Body of pancreas (tissue), 4 donors: ENCODE results near the gene MICU2. TPM values are rescaled to one million over a fixed set of nuclear protein-coding genes. Genes with fewer than 3 reads are reported as not detected.

Source experiments
- ATAC-seq: fragments of 150-250 bp; one replicate; pipeline ENCODE4 v1.9.1; 2016
- DNase-seq, 4 donors: peaks; one replicate each; pipeline ENCODE4 v3.0.0-alpha.2; 2019
- H3K27ac ChIP-seq, 4 donors: fragments of 200-600 bp; sonication (generic); 1 replicate in 3 of 4; 2 replicates in 1 of 4; pipeline versions ENCODE4 v1.5.1 to v1.6.1; 2016 to 2019; ENCODE audit warnings: mild to moderate bottlenecking in 1 of 4, mixed read lengths in 1 of 4, moderate library complexity in 1 of 4
- H3K27me3 ChIP-seq, 2 donors: fragments of 200-600 bp; sonication (generic); one replicate each; pipeline ENCODE4 v1.6.0; 2016; ENCODE audit warnings: mild to moderate bottlenecking in 1 of 2
- H3K36me3 ChIP-seq, 2 donors: fragments of 200-600 bp; sonication (generic); replicated peaks in 1 of 2; 2 replicates each; pipeline ENCODE4 v1.5.1; 2016; ENCODE audit warnings: low read depth in 2 of 2; ENCODE audit not compliant: insufficient read depth in 1 of 2
- H3K4me1 ChIP-seq: fragments of 200-600 bp; sonication (generic); one replicate; pipeline ENCODE4 v1.6.0; 2016
- H3K4me3 ChIP-seq, 2 donors: fragments of 200-600 bp; sonication (generic); 1 replicate in 1 of 2; 2 replicates in 1 of 2; pipeline ENCODE4 v1.5.1; 2016 to 2019
- H3K9me3 ChIP-seq, 3 donors: fragments of 200-600 bp; sonication (generic); 1 replicate in 2 of 3; 2 replicates in 1 of 3; pipeline ENCODE4 v1.5.1; 2016
- POLR2A ChIP-seq, 3 donors: fragments of 450-650 bp; IDR thresholded peaks; one replicate each; pipeline ENCODE4 v1.6.1; 2016; ENCODE audit warnings: antibody characterized with exemption in 3 of 3, mild to moderate bottlenecking in 2 of 3
- WGBS, 2 donors: methylation state at CpG; one replicate each; pipeline ENCODE4 v1.1.5; 2017; 5-methylcytosine and 5-hydroxymethylcytosine counted together
- intact Hi-C: fragments of 100-400 bp; cut with DNase I; formaldehyde crosslinking; loops from one replicate; pipeline ENCODE4 v1.15.1; 2023
- total RNA-seq, 2 donors: library from RNA; depleted of rRNA; stranded (reverse); fragments of >200 nt; gene quantifications; one replicate each; pipeline ENCODE4 v1.1.0, GENCODE V29; 2016
- TF ChIP-seq, protein P1 (sequence below), 7 experiments: fragments of 450-650 bp in 4 of 7; fragments of 200-600 bp in 3 of 7; sonication (generic) in 3 of 7; IDR thresholded peaks; one replicate each; pipeline ENCODE4 v1.5.1; 2016 to 2019; ENCODE audit warnings: antibody characterized with exemption in 7 of 7

The MICU2 gene
- total RNA-seq, 2 donors from 2014 or later, result 31.6 to 62.6 TPM

DNA sequence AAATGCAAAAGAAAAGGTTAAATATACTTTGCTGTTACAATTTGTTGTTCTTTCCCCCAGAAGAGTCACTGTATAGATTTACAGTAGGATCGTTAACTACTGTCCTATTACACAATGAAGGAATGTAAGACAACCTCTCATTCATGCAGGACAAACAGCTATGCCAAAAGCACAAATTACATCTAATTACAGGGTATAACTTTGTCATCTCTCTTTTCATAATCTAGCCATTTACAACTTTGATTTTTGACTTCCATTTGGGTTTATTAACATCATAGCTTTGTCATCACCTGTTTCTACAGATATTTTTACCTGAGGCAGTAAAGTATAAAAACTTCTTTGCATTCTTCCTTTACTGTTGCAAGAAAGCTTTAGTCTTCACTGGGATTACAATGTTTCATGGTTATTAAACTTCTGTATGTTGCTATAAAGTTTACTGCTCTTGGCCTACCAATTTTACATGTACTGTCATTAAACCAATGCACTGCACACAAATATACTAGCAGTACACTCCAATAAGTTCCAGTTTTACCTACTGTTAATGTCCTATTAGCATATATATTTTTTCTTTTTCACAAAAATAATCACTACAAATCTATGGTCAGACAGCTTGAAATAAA lies 18.9 kb downstream of the MICU2 start:
- TF ChIP-seq, protein P1, sequence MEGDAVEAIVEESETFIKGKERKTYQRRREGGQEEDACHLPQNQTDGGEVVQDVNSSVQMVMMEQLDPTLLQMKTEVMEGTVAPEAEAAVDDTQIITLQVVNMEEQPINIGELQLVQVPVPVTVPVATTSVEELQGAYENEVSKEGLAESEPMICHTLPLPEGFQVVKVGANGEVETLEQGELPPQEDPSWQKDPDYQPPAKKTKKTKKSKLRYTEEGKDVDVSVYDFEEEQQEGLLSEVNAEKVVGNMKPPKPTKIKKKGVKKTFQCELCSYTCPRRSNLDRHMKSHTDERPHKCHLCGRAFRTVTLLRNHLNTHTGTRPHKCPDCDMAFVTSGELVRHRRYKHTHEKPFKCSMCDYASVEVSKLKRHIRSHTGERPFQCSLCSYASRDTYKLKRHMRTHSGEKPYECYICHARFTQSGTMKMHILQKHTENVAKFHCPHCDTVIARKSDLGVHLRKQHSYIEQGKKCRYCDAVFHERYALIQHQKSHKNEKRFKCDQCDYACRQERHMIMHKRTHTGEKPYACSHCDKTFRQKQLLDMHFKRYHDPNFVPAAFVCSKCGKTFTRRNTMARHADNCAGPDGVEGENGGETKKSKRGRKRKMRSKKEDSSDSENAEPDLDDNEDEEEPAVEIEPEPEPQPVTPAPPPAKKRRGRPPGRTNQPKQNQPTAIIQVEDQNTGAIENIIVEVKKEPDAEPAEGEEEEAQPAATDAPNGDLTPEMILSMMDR (IDR thresholded peaks at IDR 0.05), result no peak
- TF ChIP-seq POLR2A (IDR thresholded peaks at IDR 0.05), result no peak
- Histone ChIP-seq H3K9me3 (no peaks in the 10 kb centered on the region), H3K27ac (no peak overlapping the region), H3K27me3 (no peaks in the 10 kb centered on the region), H3K4me1 (no peaks in the 10 kb centered on the region), H3K4me3 (no peak overlapping the region), H3K36me3 (no peaks in the 10 kb centered on the region)
- intact Hi-C loops, result no loop called here
- DNase-seq (no peak), ATAC-seq (no peak)
- 81 to 89% methylated on average over 1 of the region's 1 CpG for WGBS, 2 donors

DNA sequence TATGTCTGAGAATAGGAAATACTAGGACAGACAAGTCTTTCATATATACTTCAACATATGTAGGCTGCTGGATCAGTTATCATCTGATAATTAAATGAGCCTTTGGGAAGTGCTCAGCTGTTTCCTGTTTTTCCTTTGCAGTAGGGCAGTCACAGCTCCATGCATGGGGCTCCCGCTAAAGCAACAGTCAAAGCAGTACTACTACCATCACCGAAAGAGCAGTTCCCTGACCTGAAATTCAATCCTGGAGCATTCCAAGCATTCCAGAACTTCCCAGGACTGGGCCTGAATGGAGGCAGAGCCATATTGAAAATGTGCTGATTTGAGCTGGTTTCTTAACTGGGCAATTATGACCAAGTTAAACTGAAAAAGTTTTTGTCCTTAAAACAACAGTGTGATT lies 20.5 kb downstream of the MICU2 start:
- intact Hi-C loops, result no loop called here
- H3K27ac ChIP-seq, result no peak overlapping the region
- no peaks in the 10 kb centered on the region for H3K4me1 ChIP-seq
- no peaks in the 10 kb centered on the region for H3K36me3 ChIP-seq
- H3K27me3 ChIP-seq, result no peaks in the 10 kb centered on the region
- H3K4me3 ChIP-seq, result no peak overlapping the region
- no peaks in the 10 kb centered on the region for H3K9me3 ChIP-seq
- TF ChIP-seq, protein P1 (IDR thresholded peaks at IDR 0.05), result no peak
- TF ChIP-seq POLR2A (IDR thresholded peaks at IDR 0.05), result no peak
- 85 to 88% methylated on average over 2 of the region's 2 CpGs for WGBS, 2 donors
- ATAC-seq (no peak), DNase-seq (no peak)

DNA sequence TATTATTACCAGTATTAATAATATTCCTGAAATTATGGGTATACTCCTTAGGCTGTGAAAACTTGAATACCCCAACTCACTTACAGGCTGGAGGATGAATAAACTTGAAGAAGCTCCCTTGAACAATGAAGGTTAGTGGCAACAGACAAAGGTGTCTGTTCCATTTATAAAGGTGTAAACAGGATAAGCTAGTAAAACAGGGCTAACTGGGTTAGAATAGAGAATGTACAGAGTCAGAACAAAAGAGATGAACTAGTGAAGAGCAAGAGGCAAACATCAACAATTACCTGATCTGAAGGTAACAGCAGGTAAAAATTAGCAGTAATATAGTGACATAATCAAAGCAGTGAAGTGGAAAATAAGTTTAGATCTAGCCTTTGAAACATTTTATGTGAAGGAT lies 23.2 kb downstream of the MICU2 start:
- H3K36me3 ChIP-seq, result no peaks in the 10 kb centered on the region
- no peaks in the 10 kb centered on the region for H3K4me1 ChIP-seq
- H3K4me3 ChIP-seq, result no peak overlapping the region
- DNase-seq (no peak), ATAC-seq (no peak)
- no peak overlapping the region for H3K27ac ChIP-seq
- H3K9me3 ChIP-seq, result no peaks in the 10 kb centered on the region
- no peak for TF ChIP-seq POLR2A (IDR thresholded peaks at IDR 0.05)
- TF ChIP-seq, protein P1 (IDR thresholded peaks at IDR 0.05), result no peak
- H3K27me3 ChIP-seq, result no peaks in the 10 kb centered on the region
- intact Hi-C loops, result no loop called here

DNA sequence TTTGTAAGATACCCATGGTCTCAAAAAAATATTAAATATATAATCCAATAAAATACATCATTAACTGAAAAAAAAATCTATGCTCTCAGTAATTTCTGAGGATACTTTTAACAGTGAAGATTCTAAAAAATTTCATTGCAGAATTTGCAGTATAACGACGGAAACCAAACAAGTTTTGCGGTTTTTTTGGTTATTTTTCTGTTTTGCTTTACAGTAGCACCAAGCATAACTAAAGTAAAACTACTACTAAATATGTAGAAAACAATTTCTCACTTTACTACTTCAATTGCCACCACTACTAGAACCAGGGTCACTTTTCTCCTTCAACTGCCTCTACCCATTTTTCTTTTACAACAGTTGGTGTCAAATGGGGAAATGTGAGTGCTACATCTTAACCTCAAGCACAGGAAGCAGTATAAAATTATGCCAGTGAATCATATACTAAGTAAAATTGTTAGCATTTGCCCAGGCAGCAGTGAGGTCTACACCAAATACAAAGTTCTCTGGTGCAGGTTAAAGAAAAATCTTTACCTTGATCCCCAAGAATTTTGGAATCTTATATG lies 24.1 kb downstream of the MICU2 start:
- TF ChIP-seq, protein P1 (IDR thresholded peaks at IDR 0.05), result no peak
- TF ChIP-seq POLR2A (IDR thresholded peaks at IDR 0.05), result no peak
- H3K36me3 ChIP-seq, result no peaks in the 10 kb centered on the region
- no peaks in the 10 kb centered on the region for H3K27me3 ChIP-seq
- H3K4me3 ChIP-seq, result no peak overlapping the region
- no peak for DNase-seq
- no peaks in the 10 kb centered on the region for H3K9me3 ChIP-seq
- no peak for ATAC-seq
- intact Hi-C loops, result no loop called here
- no peak overlapping the region for H3K27ac ChIP-seq
- H3K4me1 ChIP-seq, result no peaks in the 10 kb centered on the region
- WGBS, 2 donors, result 91% methylated on average over 3 of the region's 3 CpGs

DNA sequence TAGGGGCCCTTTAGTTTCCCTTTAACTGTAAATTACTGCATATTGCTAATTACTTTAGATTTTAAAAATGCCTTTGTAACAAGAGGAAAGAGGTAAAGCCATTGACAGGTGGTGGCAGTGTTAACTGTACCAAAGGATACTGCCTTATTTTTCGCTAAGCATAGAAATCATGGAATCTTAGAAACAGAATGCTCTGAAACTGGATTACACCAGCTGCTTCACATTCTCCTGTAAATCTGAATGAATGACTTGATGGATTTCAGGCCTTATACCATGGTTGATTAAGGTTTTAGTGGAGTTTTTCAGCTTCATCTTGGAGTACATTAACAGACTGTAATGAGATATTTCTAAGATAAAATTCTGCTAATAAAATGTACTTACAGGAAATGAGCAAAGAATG lies 25.2 kb downstream of the MICU2 start:
- Histone ChIP-seq H3K4me1 (no peaks in the 10 kb centered on the region), H3K36me3 (no peaks in the 10 kb centered on the region), H3K27me3 (no peaks in the 10 kb centered on the region), H3K4me3 (no peak overlapping the region), H3K27ac (no peak overlapping the region), H3K9me3 (no peaks in the 10 kb centered on the region)
- DNase-seq, result no peak
- no peak for TF ChIP-seq POLR2A (IDR thresholded peaks at IDR 0.05)
- TF ChIP-seq, protein P1 (IDR thresholded peaks at IDR 0.05), result no peak
- WGBS, 2 donors, result 34 to 100% methylated on average over 1 of the region's 1 CpG
- no peak for ATAC-seq
- intact Hi-C loops, result no loop called here
